K562 (cell line): ENCODE measurements around the gene C11orf58. TPM values are rescaled to one million over a fixed set of nuclear protein-coding genes. Genes with fewer than 3 reads are reported as not detected.

Experiments used
- ATAC-seq: fragments of 200-7000 bp; cut with Tn5 transposase; 3 replicates; pipeline ENCODE4 v1.9.1; 2020; ENCODE audit warnings: moderate library complexity
- BruUV-seq: library from RNA; stranded (reverse); fragments of 400-500 nt; replicated peaks from 2 replicates; lab custom pipeline; 2021; lab: Mats Ljungman, UMichigan
- CTCF ChIA-PET: fragments of 300-600 bp; formaldehyde crosslinking; extraction: SDS; loops from one replicate; lab custom pipeline; 2021; ENCODE audit warnings: low intra/inter-chr PET ratio; lab: Yijun Ruan, JAX
- POLR2A ChIA-PET: fragments of 300-600, 350-650 bp; sonication (Branson Sonifier 250); formaldehyde crosslinking; extraction: SDS; loops from one replicate; lab custom pipeline; 2021; ENCODE audit warnings: antibody characterized with exemption, inconsistent platforms; lab: Yijun Ruan, JAX
- DNase-seq, 4 experiments: peaks; one replicate each; pipeline versions ENCODE4 v3.0.0 to v3.0.0-alpha.2; 2011 to 2018; ENCODE audit warnings: low spot score in 3 of 4, mixed read lengths in 3 of 4; ENCODE audit errors: extremely low read depth in 1 of 4
- FAIRE-seq: peaks from 2 replicates; lab custom pipeline; 2011; peaks lifted over from hg19 to GRCh38; lab: Jason Lieb, UNC
- H2AFZ ChIP-seq: 2 replicates; pipeline ENCODE4 v1.6.0; 2011; ENCODE audit warnings: low read depth, low read length, control low read depth, inconsistent platforms
- H3K27ac ChIP-seq: fragments of 200-600 bp; 3 replicates; pipeline ENCODE4 v1.8.0; 2011; ENCODE audit warnings: low read depth, mild to moderate bottlenecking, control low read depth, inconsistent platforms, low read length, moderate library complexity, mixed read lengths; ENCODE audit errors: extremely low read depth
- H3K27me3 ChIP-seq, 2 experiments: fragments of 300-600 bp in 1 of 2; 2 replicates in 1 of 2; 3 replicates in 1 of 2; pipeline versions ENCODE4 v1.6.0 to v1.8.0; 2011; ENCODE audit warnings: inconsistent platforms in 2 of 2, low read length in 2 of 2, mild to moderate bottlenecking in 1 of 2, mixed read lengths in 1 of 2, moderate library complexity in 1 of 2; ENCODE audit not compliant: control insufficient read depth in 2 of 2, insufficient read depth in 2 of 2
- H3K36me3 ChIP-seq: fragments of 300-600 bp; 3 replicates; pipeline ENCODE4 v1.8.0; 2011; ENCODE audit warnings: mild to moderate bottlenecking, low read length, inconsistent platforms; ENCODE audit not compliant: control insufficient read depth, insufficient read depth
- H3K4me1 ChIP-seq, 2 experiments: fragments of 200-600 bp in 1 of 2; replicated peaks in 1 of 2; 2 replicates in 1 of 2; 3 replicates in 1 of 2; pipeline versions ENCODE4 v1.5.1 to v1.8.0; 2011; ENCODE audit warnings: inconsistent platforms in 2 of 2, low read length in 2 of 2, mild to moderate bottlenecking in 1 of 2, mixed read lengths in 1 of 2, moderate library complexity in 1 of 2; ENCODE audit not compliant: control insufficient read depth in 2 of 2, insufficient read depth in 2 of 2
- H3K4me2 ChIP-seq: 2 replicates; pipeline ENCODE4 v1.6.1; 2011; ENCODE audit warnings: low read length, control low read depth, inconsistent platforms, mixed read lengths; ENCODE audit not compliant: insufficient read depth
- H3K4me3 ChIP-seq: fragments of 200-600 bp; sonication (generic), shearing (Covaris generic); 2 replicates; pipeline ENCODE4 v1.5.1; 2016; ENCODE audit warnings: control low read depth, inconsistent platforms
- H3K79me2 ChIP-seq: fragments of 200-600 bp; 3 replicates; pipeline ENCODE4 v1.8.0; 2011; ENCODE audit warnings: low read length, inconsistent platforms; ENCODE audit not compliant: control insufficient read depth, insufficient read depth
- H3K9ac ChIP-seq, 2 experiments: 2 replicates each; pipeline versions ENCODE4 v1.6.0 to v1.6.1; 2011; ENCODE audit warnings: low read depth in 2 of 2, low read length in 2 of 2, control low read depth in 1 of 2, inconsistent platforms in 1 of 2, mild to moderate bottlenecking in 1 of 2, mixed read lengths in 1 of 2; ENCODE audit not compliant: insufficient read depth in 1 of 2
- H3K9me1 ChIP-seq: one replicate; pipeline ENCODE4 v1.6.0; 2011; ENCODE audit warnings: inconsistent platforms, mild to moderate bottlenecking, low read length, moderate library complexity; ENCODE audit not compliant: control insufficient read depth, insufficient read depth
- H3K9me3 ChIP-seq: replicated peaks from 2 replicates; pipeline ENCODE4 v1.5.1; 2011; ENCODE audit warnings: low read depth, low read length, inconsistent platforms; ENCODE audit not compliant: control insufficient read depth, insufficient read depth
- H4K20me1 ChIP-seq: replicated peaks from 2 replicates; pipeline ENCODE4 v1.6.1; 2011; ENCODE audit warnings: low read length, inconsistent platforms, mixed read lengths; ENCODE audit not compliant: control insufficient read depth, insufficient read depth
- ADNP ChIP-seq: fragments of 200-800 bp; sonication (Bioruptor generic); IDR thresholded peaks from 2 replicates; pipeline ENCODE4 v1.6.1; 2016; ENCODE audit warnings: missing genetic modification characterization, missing compliant biosample characterization
- BRF1 ChIP-seq: IDR thresholded peaks from 3 replicates; pipeline ENCODE4 v1.6.1; 2011; ENCODE audit warnings: borderline replicate concordance, mild to moderate bottlenecking; ENCODE audit not compliant: insufficient read length; ENCODE audit errors: extremely low read depth
- CBFB ChIP-seq: sonication (generic); formaldehyde crosslinking; IDR thresholded peaks from 2 replicates; pipeline ENCODE4 v1.4.0; 2020; ENCODE audit warnings: mild to moderate bottlenecking, missing genetic modification reagents
- CREB1 ChIP-seq, 2 experiments: sonication (generic) in 1 of 2; formaldehyde crosslinking in 1 of 2; IDR thresholded peaks; 2 replicates each; pipeline versions ENCODE4 v1.6.1 to v1.8.0; 2012 to 2022; ENCODE audit warnings: inconsistent platforms in 1 of 2, mild to moderate bottlenecking in 1 of 2, missing genetic modification reagents in 1 of 2, moderate library complexity in 1 of 2
- DACH1 ChIP-seq: fragments of 450-650 bp; IDR thresholded peaks from 2 replicates; pipeline ENCODE4 v1.6.1; 2018; ENCODE audit not compliant: partially characterized antibody
- FOXA3 ChIP-seq, 2 experiments: fragments of 450-650 bp in 1 of 2; sonication (generic) in 1 of 2; formaldehyde crosslinking; IDR thresholded peaks in 1 of 2; conservative IDR thresholded peaks in 1 of 2; 2 replicates each; pipeline versions ENCODE4 v1.4.0 to v1.8.0; 2020 to 2022; ENCODE audit warnings: mild to moderate bottlenecking in 2 of 2, missing genetic modification reagents in 1 of 2
- GABPA ChIP-seq: fragments of 200-800 bp; sonication (Bioruptor generic); conservative IDR thresholded peaks from 2 replicates; pipeline ENCODE4 v1.6.1; 2016; ENCODE audit warnings: low read depth, missing genetic modification characterization, missing compliant biosample characterization
- NFE2L1 ChIP-seq: fragments of 450-650 bp; IDR thresholded peaks from 2 replicates; pipeline ENCODE4 v1.6.1; 2016; ENCODE audit warnings: missing genetic modification characterization, low read depth, mild to moderate bottlenecking, missing compliant biosample characterization, moderate library complexity, borderline replicate concordance
- NFXL1 ChIP-seq: fragments of 450-650 bp; formaldehyde crosslinking; IDR thresholded peaks from 2 replicates; pipeline ENCODE4 v1.4.0; 2021; ENCODE audit warnings: mild to moderate bottlenecking
- OTX1 ChIP-seq: fragments of 450-650 bp; formaldehyde crosslinking; IDR thresholded peaks from 2 replicates; pipeline ENCODE4 v1.4.0; 2022; ENCODE audit warnings: mild to moderate bottlenecking
- SLC30A9 ChIP-seq: fragments of 250-450 bp; sonication (Bioruptor Pico); IDR thresholded peaks from 2 replicates; pipeline ENCODE4 v1.8.0; 2022; ENCODE audit warnings: mild to moderate bottlenecking, moderate library complexity
- SMAD1 ChIP-seq: fragments of 150-350 bp; IDR thresholded peaks from 2 replicates; pipeline ENCODE4 v1.6.1; 2014; ENCODE audit warnings: low read length, low read depth; ENCODE audit not compliant: partially characterized antibody
- SUPT5H ChIP-seq: fragments of 450-650 bp; IDR thresholded peaks from 2 replicates; pipeline ENCODE4 v1.6.1; 2016
- TARDBP ChIP-seq: fragments of 450-650 bp; IDR thresholded peaks from 2 replicates; pipeline ENCODE4 v1.6.1; 2016
- ZNF143 ChIP-seq: sonication (generic); formaldehyde crosslinking; IDR thresholded peaks from 2 replicates; pipeline ENCODE4 v1.9.0; 2022; ENCODE audit warnings: mild to moderate bottlenecking, missing genetic modification reagents
- WGBS: fragments of 100-300 bp; shearing (Covaris generic); methylation state at CpG from one replicate; pipeline ENCODE4 v1.1.6; 2016; ENCODE audit warnings: low coverage, mixed read lengths; ENCODE audit not compliant: insufficient coverage; ENCODE audit errors: missing lambda C conversion rate; 5-methylcytosine and 5-hydroxymethylcytosine counted together
- in situ Hi-C: fragments of 300-500 bp; cut with MboI; formaldehyde crosslinking; loops from 4 replicates; pipeline ENCODE4 v1.15.0; 2018; ENCODE audit warnings: inconsistent platforms, mixed read lengths
- intact Hi-C: fragments of 100-400 bp; cut with micrococcal nuclease; formaldehyde crosslinking; loops from 2 replicates; pipeline ENCODE4 v1.14.2; 2022
- polyA plus RNA-seq, 8 experiments: library from polyadenylated mRNA; depleted of rRNA in 4 of 8; stranded (reverse) in 5 of 8; unstranded in 3 of 8; fragments of >200 nt; fragmentation: Nextera tagmentation in 2 of 8; fragmentation: Illumina TruSeq in 1 of 8; extraction: Ambion mirVana in 2 of 8; extraction: Trizol in 1 of 8; gene quantifications; 2 replicates each; pipeline versions ENCODE4 v1.2.1 to v1.2.3, GENCODE V29; 2011 to 2014; ENCODE audit warnings: inconsistent platforms in 1 of 8, missing spikeins in 1 of 8
- total RNA-seq, 7 experiments: library from RNA; depleted of rRNA in 6 of 7; stranded (reverse); fragments of >200 nt in 6 of 7; fragmentation: Illumina TruSeq in 2 of 7; extraction: Trizol in 2 of 7; gene quantifications; 2 replicates each; pipeline versions ENCODE4 v1.2.1 to v1.2.3, GENCODE V29; 2011 to 2021; ENCODE audit warnings: low replicate concordance in 1 of 7
- TF ChIP-seq, protein P1 (sequence below): sonication (generic); formaldehyde crosslinking; IDR thresholded peaks from 2 replicates; pipeline ENCODE4 v1.8.1; 2022; ENCODE audit warnings: missing genetic modification reagents
- TF ChIP-seq, protein P2 (sequence below), 2 experiments: fragments of 450-650 bp; IDR thresholded peaks; 2 replicates each; pipeline ENCODE4 v1.6.1; 2016
- TF ChIP-seq, protein P3 (sequence below), 3 experiments: IDR thresholded peaks in 2 of 3; conservative IDR thresholded peaks in 1 of 3; 2 replicates each; pipeline ENCODE4 v1.5.1; 2011 to 2012; ENCODE audit warnings: low read length in 3 of 3, mild to moderate bottlenecking in 3 of 3, control low read depth in 2 of 3, improper control_type of control experiment in 1 of 3, inconsistent platforms in 1 of 3, low read depth in 1 of 3, mixed read lengths in 1 of 3, moderate library complexity in 1 of 3; ENCODE audit not compliant: insufficient read depth in 2 of 3

The C11orf58 gene
- total and polyA plus RNA-seq, 9 of the 15 experiments (the other 6 are each of a cell fraction or from before 2014, with no cell fraction given), result 104 to 421 (median 247) TPM

DNA sequence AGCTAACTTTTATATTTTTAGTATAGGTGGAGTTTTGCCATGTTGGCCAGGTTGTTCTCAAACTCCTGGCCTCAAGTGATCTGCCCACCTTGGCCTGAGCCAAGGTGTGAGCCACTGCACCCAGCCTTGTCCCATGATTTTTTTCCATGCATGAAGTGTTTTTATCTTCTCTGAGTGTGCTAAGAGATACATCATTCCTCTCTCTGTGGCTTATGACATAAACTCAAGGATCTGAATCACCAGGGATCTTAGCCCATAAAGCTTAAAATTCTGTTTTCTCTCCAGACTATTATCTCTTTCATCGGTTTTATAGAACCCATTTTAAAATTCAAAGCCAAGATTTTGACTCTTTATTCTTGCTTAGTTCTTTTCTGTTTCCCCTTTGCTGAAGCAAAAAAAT, 48.4 kb upstream of the C11orf58 start:
- WGBS, result 0% methylated on average over 1 of the region's 1 CpG
- H3K9ac ChIP-seq, result no peak overlapping the region
- CTCF ChIA-PET, result no interaction called here
- no peak for TF ChIP-seq OTX1
- no peak for TF ChIP-seq TARDBP
- TF ChIP-seq CBFB (CRISPR knock-in tag), result no peak
- no peak for TF ChIP-seq DACH1
- no peak for TF ChIP-seq FOXA3 (CRISPR knock-in tag; conservative IDR thresholded peaks at IDR 0.05 in 1 of 2, IDR thresholded peaks at IDR 0.05 in 1 of 2)
- TF ChIP-seq NFXL1 (CRISPR knock-in tag), result no peak
- TF ChIP-seq ADNP (tag), result no peak
- TF ChIP-seq, protein P1, sequence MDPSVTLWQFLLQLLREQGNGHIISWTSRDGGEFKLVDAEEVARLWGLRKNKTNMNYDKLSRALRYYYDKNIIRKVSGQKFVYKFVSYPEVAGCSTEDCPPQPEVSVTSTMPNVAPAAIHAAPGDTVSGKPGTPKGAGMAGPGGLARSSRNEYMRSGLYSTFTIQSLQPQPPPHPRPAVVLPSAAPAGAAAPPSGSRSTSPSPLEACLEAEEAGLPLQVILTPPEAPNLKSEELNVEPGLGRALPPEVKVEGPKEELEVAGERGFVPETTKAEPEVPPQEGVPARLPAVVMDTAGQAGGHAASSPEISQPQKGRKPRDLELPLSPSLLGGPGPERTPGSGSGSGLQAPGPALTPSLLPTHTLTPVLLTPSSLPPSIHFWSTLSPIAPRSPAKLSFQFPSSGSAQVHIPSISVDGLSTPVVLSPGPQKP (CRISPR knock-in tag), result no peak
- no peak for TF ChIP-seq GABPA
- TF ChIP-seq SMAD1, result no peak
- TF ChIP-seq CREB1 (IDR thresholded peaks at IDR 0.05), result no peak
- TF ChIP-seq CREB1 (CRISPR knock-in tag; IDR thresholded peaks at IDR 0.05), result no peak
- TF ChIP-seq NFE2L1 (tag), result no peak
- TF ChIP-seq SUPT5H, result no peak
- no peak for TF ChIP-seq SLC30A9 (CRISPR knock-in tag)
- TF ChIP-seq, protein P2, sequence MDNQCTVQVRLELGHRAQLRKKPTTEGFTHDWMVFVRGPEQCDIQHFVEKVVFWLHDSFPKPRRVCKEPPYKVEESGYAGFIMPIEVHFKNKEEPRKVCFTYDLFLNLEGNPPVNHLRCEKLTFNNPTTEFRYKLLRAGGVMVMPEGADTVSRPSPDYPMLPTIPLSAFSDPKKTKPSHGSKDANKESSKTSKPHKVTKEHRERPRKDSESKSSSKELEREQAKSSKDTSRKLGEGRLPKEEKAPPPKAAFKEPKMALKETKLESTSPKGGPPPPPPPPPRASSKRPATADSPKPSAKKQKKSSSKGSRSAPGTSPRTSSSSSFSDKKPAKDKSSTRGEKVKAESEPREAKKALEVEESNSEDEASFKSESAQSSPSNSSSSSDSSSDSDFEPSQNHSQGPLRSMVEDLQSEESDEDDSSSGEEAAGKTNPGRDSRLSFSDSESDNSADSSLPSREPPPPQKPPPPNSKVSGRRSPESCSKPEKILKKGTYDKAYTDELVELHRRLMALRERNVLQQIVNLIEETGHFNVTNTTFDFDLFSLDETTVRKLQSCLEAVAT (IDR thresholded peaks at IDR 0.05), result no peak
- no peak for TF ChIP-seq BRF1
- TF ChIP-seq, protein P3, sequence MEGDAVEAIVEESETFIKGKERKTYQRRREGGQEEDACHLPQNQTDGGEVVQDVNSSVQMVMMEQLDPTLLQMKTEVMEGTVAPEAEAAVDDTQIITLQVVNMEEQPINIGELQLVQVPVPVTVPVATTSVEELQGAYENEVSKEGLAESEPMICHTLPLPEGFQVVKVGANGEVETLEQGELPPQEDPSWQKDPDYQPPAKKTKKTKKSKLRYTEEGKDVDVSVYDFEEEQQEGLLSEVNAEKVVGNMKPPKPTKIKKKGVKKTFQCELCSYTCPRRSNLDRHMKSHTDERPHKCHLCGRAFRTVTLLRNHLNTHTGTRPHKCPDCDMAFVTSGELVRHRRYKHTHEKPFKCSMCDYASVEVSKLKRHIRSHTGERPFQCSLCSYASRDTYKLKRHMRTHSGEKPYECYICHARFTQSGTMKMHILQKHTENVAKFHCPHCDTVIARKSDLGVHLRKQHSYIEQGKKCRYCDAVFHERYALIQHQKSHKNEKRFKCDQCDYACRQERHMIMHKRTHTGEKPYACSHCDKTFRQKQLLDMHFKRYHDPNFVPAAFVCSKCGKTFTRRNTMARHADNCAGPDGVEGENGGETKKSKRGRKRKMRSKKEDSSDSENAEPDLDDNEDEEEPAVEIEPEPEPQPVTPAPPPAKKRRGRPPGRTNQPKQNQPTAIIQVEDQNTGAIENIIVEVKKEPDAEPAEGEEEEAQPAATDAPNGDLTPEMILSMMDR (IDR thresholded peaks at IDR 0.05 in 2 of 3, conservative IDR thresholded peaks at IDR 0.05 in 1 of 3; ENCODE audit: insufficient read depth in 2 of 3, low read depth in 1 of 3, low read length in 3 of 3), result no peak
- no peak for TF ChIP-seq ZNF143 (CRISPR knock-in tag)

More for the DNA sequence above, 48.4 kb upstream of the C11orf58 start:
- POLR2A ChIA-PET, result no interaction called here
- no TSS peak for BruUV-seq
- Histone ChIP-seq H3K4me1 (no peaks in the 10 kb centered on the region), H3K36me3 (no peaks in the 10 kb centered on the region), H3K4me3 (no peak overlapping the region), H2AFZ (no peak overlapping the region), H3K9me3 (no peaks in the 10 kb centered on the region), H3K9me1 (no peaks in the 10 kb centered on the region), H4K20me1 (no peaks in the 10 kb centered on the region), H3K27me3 (no peaks in the 10 kb centered on the region), H3K4me2 (no peak overlapping the region), H3K79me2 (no peaks in the 10 kb centered on the region), H3K27ac (no peak overlapping the region)
- no peak for DNase-seq
- in situ Hi-C loops (no loop called here), intact Hi-C loops (no loop called here)
- no peak for ATAC-seq
- FAIRE-seq, result no peak
